GM12878 (cell line): Measurements from ENCODE around the gene LTBP3. TPM values are rescaled to one million over a fixed set of nuclear protein-coding genes. Genes with fewer than 3 reads are reported as not detected.

ENCODE experiments used
- CREB1 ChIP-seq: IDR thresholded peaks from 2 replicates; pipeline ENCODE4 v1.6.1; 2012; ENCODE audit warnings: low read depth, mild to moderate bottlenecking, inconsistent platforms
- RBBP5 ChIP-seq: fragments of 200-600 bp; sonication (generic); conservative IDR thresholded peaks from 2 replicates; pipeline ENCODE4 v1.6.1; 2016
- TAF1 ChIP-seq: IDR thresholded peaks from 2 replicates; pipeline ENCODE4 v1.6.1; 2011; ENCODE audit warnings: mild to moderate bottlenecking, low read depth, low read length, borderline replicate concordance
- polyA plus RNA-seq, 11 experiments: library from polyadenylated mRNA; depleted of rRNA in 4 of 11; unstranded in 6 of 11; stranded (reverse) in 5 of 11; fragments of >200 nt; fragmentation: Nextera tagmentation in 4 of 11; fragmentation: Illumina TruSeq in 1 of 11; extraction: Ambion mirVana in 4 of 11; extraction: Trizol in 1 of 11; gene quantifications; 1 replicate in 1 of 11; 2 replicates in 10 of 11; pipeline versions ENCODE4 v1.2.1 to v1.2.3, GENCODE V29; 2011 to 2016; ENCODE audit warnings: inconsistent platforms in 2 of 11, missing spikeins in 2 of 11, low read depth in 1 of 11
- total RNA-seq, 4 experiments: library from RNA; depleted of rRNA in 3 of 4; stranded (reverse); fragments of >200 nt in 3 of 4; fragmentation: Illumina TruSeq in 1 of 4; extraction: Trizol in 1 of 4; gene quantifications; 2 replicates each; pipeline versions ENCODE4 v1.2.1 to v1.2.3, GENCODE V29; 2013 to 2021
- TF ChIP-seq, protein P1 (sequence below): fragments of 450-650 bp; IDR thresholded peaks from 2 replicates; pipeline ENCODE4 v1.6.1; 2016; ENCODE audit warnings: mild to moderate bottlenecking, moderate library complexity, borderline replicate concordance
- TF ChIP-seq, protein P2 (sequence below): fragments of 450-650 bp; IDR thresholded peaks from 2 replicates; pipeline ENCODE4 v1.6.1; 2017; ENCODE audit warnings: mild to moderate bottlenecking, moderate library complexity

The LTBP3 gene
- total and polyA plus RNA-seq, 10 of the 15 experiments (the other 5 are each of a cell fraction or from before 2014, with no cell fraction given) = 2.2 to 12.2 (median 6.2) TPM; not detected in 2

DNA sequence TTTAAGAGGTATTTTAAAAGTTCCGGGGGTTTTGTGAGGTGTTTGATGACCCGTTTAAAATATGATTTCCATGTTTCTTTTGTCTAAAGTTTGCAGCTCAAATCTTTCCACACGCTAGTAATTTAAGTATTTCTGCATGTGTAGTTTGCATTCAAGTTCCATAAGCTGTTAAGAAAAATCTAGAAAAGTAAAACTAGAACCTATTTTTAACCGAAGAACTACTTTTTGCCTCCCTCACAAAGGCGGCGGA lies 59.5 kb downstream of the LTBP3 start (continued):
- TF ChIP-seq, protein P1, sequence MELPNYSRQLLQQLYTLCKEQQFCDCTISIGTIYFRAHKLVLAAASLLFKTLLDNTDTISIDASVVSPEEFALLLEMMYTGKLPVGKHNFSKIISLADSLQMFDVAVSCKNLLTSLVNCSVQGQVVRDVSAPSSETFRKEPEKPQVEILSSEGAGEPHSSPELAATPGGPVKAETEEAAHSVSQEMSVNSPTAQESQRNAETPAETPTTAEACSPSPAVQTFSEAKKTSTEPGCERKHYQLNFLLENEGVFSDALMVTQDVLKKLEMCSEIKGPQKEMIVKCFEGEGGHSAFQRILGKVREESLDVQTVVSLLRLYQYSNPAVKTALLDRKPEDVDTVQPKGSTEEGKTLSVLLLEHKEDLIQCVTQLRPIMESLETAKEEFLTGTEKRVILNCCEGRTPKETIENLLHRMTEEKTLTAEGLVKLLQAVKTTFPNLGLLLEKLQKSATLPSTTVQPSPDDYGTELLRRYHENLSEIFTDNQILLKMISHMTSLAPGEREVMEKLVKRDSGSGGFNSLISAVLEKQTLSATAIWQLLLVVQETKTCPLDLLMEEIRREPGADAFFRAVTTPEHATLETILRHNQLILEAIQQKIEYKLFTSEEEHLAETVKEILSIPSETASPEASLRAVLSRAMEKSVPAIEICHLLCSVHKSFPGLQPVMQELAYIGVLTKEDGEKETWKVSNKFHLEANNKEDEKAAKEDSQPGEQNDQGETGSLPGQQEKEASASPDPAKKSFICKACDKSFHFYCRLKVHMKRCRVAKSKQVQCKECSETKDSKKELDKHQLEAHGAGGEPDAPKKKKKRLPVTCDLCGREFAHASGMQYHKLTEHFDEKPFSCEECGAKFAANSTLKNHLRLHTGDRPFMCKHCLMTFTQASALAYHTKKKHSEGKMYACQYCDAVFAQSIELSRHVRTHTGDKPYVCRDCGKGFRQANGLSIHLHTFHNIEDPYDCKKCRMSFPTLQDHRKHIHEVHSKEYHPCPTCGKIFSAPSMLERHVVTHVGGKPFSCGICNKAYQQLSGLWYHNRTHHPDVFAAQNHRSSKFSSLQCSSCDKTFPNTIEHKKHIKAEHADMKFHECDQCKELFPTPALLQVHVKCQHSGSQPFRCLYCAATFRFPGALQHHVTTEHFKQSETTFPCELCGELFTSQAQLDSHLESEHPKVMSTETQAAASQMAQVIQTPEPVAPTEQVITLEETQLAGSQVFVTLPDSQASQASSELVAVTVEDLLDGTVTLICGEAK = 0 out of 2 replicates have a peak, but pooled peaks have one; percentile 66
- TF ChIP-seq TAF1 (no peak), CREB1 (no peak), RBBP5 (no peak)
- TF ChIP-seq, protein P2, sequence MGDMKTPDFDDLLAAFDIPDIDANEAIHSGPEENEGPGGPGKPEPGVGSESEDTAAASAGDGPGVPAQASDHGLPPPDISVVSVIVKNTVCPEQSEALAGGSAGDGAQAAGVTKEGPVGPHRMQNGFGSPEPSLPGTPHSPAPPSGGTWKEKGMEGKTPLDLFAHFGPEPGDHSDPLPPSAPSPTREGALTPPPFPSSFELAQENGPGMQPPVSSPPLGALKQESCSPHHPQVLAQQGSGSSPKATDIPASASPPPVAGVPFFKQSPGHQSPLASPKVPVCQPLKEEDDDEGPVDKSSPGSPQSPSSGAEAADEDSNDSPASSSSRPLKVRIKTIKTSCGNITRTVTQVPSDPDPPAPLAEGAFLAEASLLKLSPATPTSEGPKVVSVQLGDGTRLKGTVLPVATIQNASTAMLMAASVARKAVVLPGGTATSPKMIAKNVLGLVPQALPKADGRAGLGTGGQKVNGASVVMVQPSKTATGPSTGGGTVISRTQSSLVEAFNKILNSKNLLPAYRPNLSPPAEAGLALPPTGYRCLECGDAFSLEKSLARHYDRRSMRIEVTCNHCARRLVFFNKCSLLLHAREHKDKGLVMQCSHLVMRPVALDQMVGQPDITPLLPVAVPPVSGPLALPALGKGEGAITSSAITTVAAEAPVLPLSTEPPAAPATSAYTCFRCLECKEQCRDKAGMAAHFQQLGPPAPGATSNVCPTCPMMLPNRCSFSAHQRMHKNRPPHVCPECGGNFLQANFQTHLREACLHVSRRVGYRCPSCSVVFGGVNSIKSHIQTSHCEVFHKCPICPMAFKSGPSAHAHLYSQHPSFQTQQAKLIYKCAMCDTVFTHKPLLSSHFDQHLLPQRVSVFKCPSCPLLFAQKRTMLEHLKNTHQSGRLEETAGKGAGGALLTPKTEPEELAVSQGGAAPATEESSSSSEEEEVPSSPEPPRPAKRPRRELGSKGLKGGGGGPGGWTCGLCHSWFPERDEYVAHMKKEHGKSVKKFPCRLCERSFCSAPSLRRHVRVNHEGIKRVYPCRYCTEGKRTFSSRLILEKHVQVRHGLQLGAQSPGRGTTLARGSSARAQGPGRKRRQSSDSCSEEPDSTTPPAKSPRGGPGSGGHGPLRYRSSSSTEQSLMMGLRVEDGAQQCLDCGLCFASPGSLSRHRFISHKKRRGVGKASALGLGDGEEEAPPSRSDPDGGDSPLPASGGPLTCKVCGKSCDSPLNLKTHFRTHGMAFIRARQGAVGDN = no peak
